ENCODE results near the gene CST8.

GRCh38 chr20:23519556-23519955 lies 28.6 kb downstream of the CST8 start:
- no peak for TF ChIP-seq CTCF (IDR thresholded peaks at IDR 0.05)
- TF ChIP-seq EZH2 (IDR thresholded peaks at IDR 0.05; ENCODE audit: borderline replicate concordance, insufficient read depth, low read depth, low read length, poor library complexity, severe bottlenecking): no peak

Data from B cell (primary cell).